Mesendoderm (in vitro differentiated cells): ENCODE results near the gene SEMA3A.

ENCODE experiments used
- DNase-seq: peaks from one replicate; pipeline ENCODE4 v3.0.0; 2013
- H2AK5ac ChIP-seq: 2 replicates; pipeline ENCODE4 v1.6.1; 2013; ENCODE audit warnings: low read length, inconsistent platforms
- H2BK120ac ChIP-seq: 2 replicates; pipeline ENCODE4 v1.6.1; 2013; ENCODE audit warnings: low read depth, mild to moderate bottlenecking, low read length, moderate library complexity, mixed read lengths
- H2BK15ac ChIP-seq: replicated peaks from 2 replicates; pipeline ENCODE4 v1.6.1; 2013; ENCODE audit warnings: low read depth, mild to moderate bottlenecking, moderate library complexity
- H2BK5ac ChIP-seq: 2 replicates; pipeline ENCODE4 v1.6.1; 2013; ENCODE audit warnings: low read length, inconsistent platforms
- H3K18ac ChIP-seq: 2 replicates; pipeline ENCODE4 v1.6.1; 2013; ENCODE audit warnings: mild to moderate bottlenecking, low read length, mixed read lengths
- H3K23ac ChIP-seq: one replicate; pipeline ENCODE4 v1.6.1; 2013; ENCODE audit warnings: low read length
- H3K27ac ChIP-seq: 2 replicates; pipeline ENCODE4 v1.5.1; 2013; ENCODE audit warnings: low read depth, mild to moderate bottlenecking, inconsistent platforms, low read length, moderate library complexity
- H3K27me3 ChIP-seq: 2 replicates; pipeline ENCODE4 v1.6.1; 2013; ENCODE audit warnings: low read length, control low read depth, mild to moderate bottlenecking, inconsistent platforms; ENCODE audit not compliant: insufficient read depth, poor library complexity
- H3K36me3 ChIP-seq: 2 replicates; pipeline ENCODE4 v1.6.1; 2013; ENCODE audit warnings: low read length, inconsistent platforms; ENCODE audit not compliant: control insufficient read depth, insufficient read depth
- H3K4ac ChIP-seq: one replicate; pipeline ENCODE4 v1.6.1; 2013; ENCODE audit warnings: low read depth, mild to moderate bottlenecking, low read length, moderate library complexity
- H3K4me1 ChIP-seq: 2 replicates; pipeline ENCODE4 v1.6.1; 2013; ENCODE audit warnings: low read depth, low read length, inconsistent platforms; ENCODE audit not compliant: control insufficient read depth
- H3K4me2 ChIP-seq: 2 replicates; pipeline ENCODE4 v1.6.1; 2013; ENCODE audit warnings: low read length
- H3K4me3 ChIP-seq: 2 replicates; pipeline ENCODE4 v1.5.1; 2013; ENCODE audit warnings: mild to moderate bottlenecking, low read length
- H3K56ac ChIP-seq: one replicate; pipeline ENCODE4 v1.6.1; 2013; ENCODE audit warnings: low read length
- H3K79me1 ChIP-seq: 2 replicates; pipeline ENCODE4 v1.6.1; 2013; ENCODE audit warnings: low read length, inconsistent platforms
- H3K79me2 ChIP-seq: 2 replicates; pipeline ENCODE4 v1.6.1; 2013; ENCODE audit warnings: mild to moderate bottlenecking, low read length; ENCODE audit not compliant: control insufficient read depth, insufficient read depth
- H3K9ac ChIP-seq: 2 replicates; pipeline ENCODE4 v1.6.1; 2013; ENCODE audit warnings: low read length, inconsistent platforms
- H4K5ac ChIP-seq: one replicate; pipeline ENCODE4 v1.6.1; 2013; ENCODE audit warnings: low read length
- H4K8ac ChIP-seq: one replicate; pipeline ENCODE4 v1.6.1; 2013; ENCODE audit warnings: low read depth, mild to moderate bottlenecking, control low read depth, low read length, moderate library complexity
- WGBS: extraction: QIAGEN DNeasy Blood & Tissue Kit; methylation state at CpG from one replicate; pipeline ENCODE4 v1.1.7; 2013; ENCODE audit warnings: low lambda C conversion rate, missing lambda C conversion rate; ENCODE audit not compliant: insufficient coverage; ENCODE audit errors: extremely low coverage; 5-methylcytosine and 5-hydroxymethylcytosine counted together

Gene SEMA3A

DNA sequence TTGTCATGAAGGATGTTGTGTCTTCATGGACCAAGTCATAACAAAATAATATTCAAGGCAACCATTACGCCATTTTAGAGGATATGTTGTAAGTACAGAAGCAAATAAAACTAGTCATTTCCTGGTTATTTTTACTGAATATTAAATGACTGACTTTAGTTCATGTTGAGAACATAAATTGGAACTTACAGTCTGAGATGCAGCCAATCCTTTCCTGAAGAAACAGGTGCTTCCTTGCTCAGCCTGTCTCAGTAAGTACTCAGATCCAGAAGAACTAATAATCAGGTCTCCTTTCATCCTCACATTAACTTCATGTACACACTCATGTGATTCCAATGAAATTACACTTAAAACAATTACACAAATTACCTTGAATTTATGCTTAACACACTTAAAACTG lies 12.3 kb downstream of the SEMA3A start:
- Histone ChIP-seq H3K4me1 (no peaks in the 10 kb centered on the region), H3K23ac (no peak overlapping the region), H3K36me3 (no peaks in the 10 kb centered on the region), H3K27me3 (no peaks in the 10 kb centered on the region), H4K5ac (no peak overlapping the region), H3K18ac (no peak overlapping the region), H3K79me1 (no peaks in the 10 kb centered on the region), H3K4me3 (no peak overlapping the region), H3K56ac (no peak overlapping the region), H3K4me2 (no peak overlapping the region), H3K27ac (no peak overlapping the region), H2BK120ac (no peak overlapping the region), H3K79me2 (peaks cover 4% of the 10 kb centered on the region), H2AK5ac (no peak overlapping the region), H3K9ac (no peak overlapping the region), H2BK15ac (no peak overlapping the region), H3K4ac (no peak overlapping the region), H2BK5ac (no peak overlapping the region), H4K8ac (no peak overlapping the region)
- WGBS: no CpG with 5 or more reads among the region's 1 CpG
- DNase-seq: no peak

DNA sequence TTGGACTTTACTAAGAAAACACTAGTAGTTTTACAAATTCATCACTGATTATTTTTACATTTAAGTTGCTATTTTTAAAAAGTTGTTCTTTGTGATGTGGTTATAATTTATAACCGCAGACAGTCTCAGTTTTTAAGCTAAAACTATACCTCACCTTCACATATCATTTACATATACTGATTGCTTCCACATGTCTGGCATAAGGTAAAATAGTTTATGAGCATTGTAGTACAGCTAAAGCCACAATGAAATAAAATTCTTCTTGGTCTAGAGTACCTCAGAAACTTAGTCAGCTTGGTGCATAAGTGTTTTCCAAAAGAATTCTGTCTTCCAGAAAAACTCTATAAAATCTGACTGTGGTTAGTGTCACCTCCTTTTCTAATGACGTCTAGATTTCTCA lies 13.0 kb downstream of the SEMA3A start:
- Histone ChIP-seq H3K36me3 (no peaks in the 10 kb centered on the region), H3K27ac (no peak overlapping the region), H3K79me1 (no peaks in the 10 kb centered on the region), H3K4ac (no peak overlapping the region), H4K5ac (no peak overlapping the region), H3K23ac (no peak overlapping the region), H4K8ac (no peak overlapping the region), H3K27me3 (no peaks in the 10 kb centered on the region), H2BK5ac (no peak overlapping the region), H2AK5ac (no peak overlapping the region), H2BK120ac (no peak overlapping the region), H3K4me3 (no peak overlapping the region), H3K4me2 (no peak overlapping the region), H3K56ac (no peak overlapping the region), H3K9ac (no peak overlapping the region), H3K18ac (no peak overlapping the region), H3K79me2 (peaks cover 3% of the 10 kb centered on the region), H2BK15ac (no peak overlapping the region), H3K4me1 (no peaks in the 10 kb centered on the region)
- WGBS: no CpG with 5 or more reads among the region's 2 CpGs
- no peak for DNase-seq

DNA sequence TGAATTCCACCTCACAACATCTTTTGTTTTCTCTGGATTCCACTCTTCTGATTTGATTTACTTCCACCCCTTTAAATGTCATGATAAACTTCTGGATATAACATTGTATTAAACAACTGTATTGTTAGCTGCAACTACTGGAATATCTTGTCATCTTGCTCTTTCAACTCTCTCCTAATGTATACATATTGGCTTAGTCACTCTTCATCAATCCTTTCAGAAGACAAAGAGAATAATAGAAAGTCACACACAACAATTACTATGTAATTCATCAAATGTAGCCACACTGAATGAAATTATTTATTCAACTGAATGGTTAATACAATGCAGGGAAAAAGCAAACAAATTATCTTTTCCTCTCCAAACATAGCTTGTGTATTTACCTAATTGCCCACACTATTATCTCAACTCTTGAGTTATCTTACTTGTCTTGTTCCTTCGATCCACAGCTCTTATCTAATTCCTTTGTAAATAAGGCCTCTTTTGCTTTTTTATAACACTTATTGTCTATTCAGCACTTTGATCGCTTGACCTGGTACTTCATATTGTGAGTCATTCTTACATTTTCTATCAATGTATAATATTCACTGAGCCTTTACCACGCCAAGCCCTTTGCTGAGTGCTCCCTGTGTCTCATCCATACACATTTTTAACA lies 16.7 kb downstream of the SEMA3A start:
- H3K27ac ChIP-seq: no peak overlapping the region
- H3K27me3 ChIP-seq: no peaks in the 10 kb centered on the region
- H3K4me2 ChIP-seq: no peak overlapping the region
- WGBS: no CpG with 5 or more reads among the region's 3 CpGs
- no peak overlapping the region for H3K18ac ChIP-seq
- H2BK15ac ChIP-seq: no peak overlapping the region
- H3K4me1 ChIP-seq: no peaks in the 10 kb centered on the region
- H3K79me1 ChIP-seq: no peaks in the 10 kb centered on the region
- H4K5ac ChIP-seq: no peak overlapping the region
- H3K79me2 ChIP-seq: peaks cover 7% of the 10 kb centered on the region
- peak; percentile 69 for DNase-seq
- no peak overlapping the region for H3K23ac ChIP-seq
- H3K9ac ChIP-seq: no peak overlapping the region
- H3K4ac ChIP-seq: no peak overlapping the region
- no peak overlapping the region for H3K4me3 ChIP-seq
- no peak overlapping the region for H4K8ac ChIP-seq
- no peak overlapping the region for H2BK120ac ChIP-seq
- no peak overlapping the region for H3K56ac ChIP-seq
- H2BK5ac ChIP-seq: no peak overlapping the region
- H3K36me3 ChIP-seq: no peaks in the 10 kb centered on the region
- no peak overlapping the region for H2AK5ac ChIP-seq

DNA sequence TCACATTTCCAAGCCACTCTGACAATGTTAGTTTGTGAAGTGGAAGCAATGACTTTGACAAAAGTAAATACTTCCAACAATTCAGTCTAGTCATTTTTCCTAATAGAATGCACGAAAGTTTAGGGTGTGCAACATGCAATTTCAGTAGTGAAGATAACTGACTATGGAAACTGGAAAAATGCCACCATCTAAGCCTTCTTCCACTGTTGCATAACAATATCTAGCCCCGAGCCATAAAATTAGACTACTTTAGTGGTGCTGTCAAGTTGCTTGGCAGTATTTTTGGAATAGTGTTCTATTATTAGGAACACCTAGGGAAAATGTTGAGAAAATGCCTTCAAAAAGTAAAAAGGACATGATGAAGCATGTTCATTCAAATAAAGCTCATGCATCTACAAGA lies 17.9 kb downstream of the SEMA3A start:
- H2BK5ac ChIP-seq: no peak overlapping the region
- no peak overlapping the region for H4K8ac ChIP-seq
- H3K9ac ChIP-seq: no peak overlapping the region
- no peak overlapping the region for H2AK5ac ChIP-seq
- no peak overlapping the region for H2BK120ac ChIP-seq
- no peaks in the 10 kb centered on the region for H3K4me1 ChIP-seq
- no peak overlapping the region for H3K18ac ChIP-seq
- DNase-seq: no peak
- no peak overlapping the region for H3K27ac ChIP-seq
- no peak overlapping the region for H3K56ac ChIP-seq
- H3K79me1 ChIP-seq: no peaks in the 10 kb centered on the region
- H3K4ac ChIP-seq: no peak overlapping the region
- H3K4me2 ChIP-seq: no peak overlapping the region
- no peak overlapping the region for H3K4me3 ChIP-seq
- WGBS: no CpG with 5 or more reads among the region's 2 CpGs
- H2BK15ac ChIP-seq: no peak overlapping the region
- H4K5ac ChIP-seq: no peak overlapping the region
- H3K27me3 ChIP-seq: no peaks in the 10 kb centered on the region
- no peaks in the 10 kb centered on the region for H3K36me3 ChIP-seq
- no peak overlapping the region for H3K23ac ChIP-seq
- peaks cover 7% of the 10 kb centered on the region for H3K79me2 ChIP-seq

DNA sequence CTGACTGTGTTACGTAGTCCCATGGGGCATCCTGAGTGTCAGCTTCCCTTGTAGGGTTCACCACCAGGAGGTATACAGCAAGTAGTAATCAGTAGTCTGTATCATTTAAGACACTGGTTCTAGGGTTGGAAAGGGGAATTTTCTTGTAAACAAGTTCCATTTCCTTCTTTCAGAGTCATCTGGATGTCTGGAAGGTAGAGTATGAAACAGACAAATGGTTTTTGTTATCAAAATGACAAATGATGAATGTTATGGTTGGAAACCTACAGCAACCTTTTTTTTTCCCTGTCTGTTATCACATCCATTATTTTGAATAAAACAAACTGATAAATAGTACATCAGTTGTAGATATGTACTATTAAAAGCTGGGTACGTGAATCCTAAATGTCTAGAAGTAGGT lies 19.1 kb downstream of the SEMA3A start:
- Histone ChIP-seq H3K56ac (no peak overlapping the region), H3K4me3 (no peak overlapping the region), H2BK5ac (no peak overlapping the region), H2AK5ac (no peak overlapping the region), H3K18ac (no peak overlapping the region), H3K36me3 (no peaks in the 10 kb centered on the region), H3K9ac (no peak overlapping the region), H2BK15ac (no peak overlapping the region), H3K4me1 (no peaks in the 10 kb centered on the region), H3K79me1 (no peaks in the 10 kb centered on the region), H3K27ac (no peak overlapping the region), H4K5ac (no peak overlapping the region), H3K23ac (no peak overlapping the region), H4K8ac (no peak overlapping the region), H3K4ac (no peak overlapping the region), H3K27me3 (no peaks in the 10 kb centered on the region), H3K79me2 (peaks cover 7% of the 10 kb centered on the region), H2BK120ac (no peak overlapping the region), H3K4me2 (no peak overlapping the region)
- WGBS: no CpG with 5 or more reads among the region's 2 CpGs
- no peak for DNase-seq

DNA sequence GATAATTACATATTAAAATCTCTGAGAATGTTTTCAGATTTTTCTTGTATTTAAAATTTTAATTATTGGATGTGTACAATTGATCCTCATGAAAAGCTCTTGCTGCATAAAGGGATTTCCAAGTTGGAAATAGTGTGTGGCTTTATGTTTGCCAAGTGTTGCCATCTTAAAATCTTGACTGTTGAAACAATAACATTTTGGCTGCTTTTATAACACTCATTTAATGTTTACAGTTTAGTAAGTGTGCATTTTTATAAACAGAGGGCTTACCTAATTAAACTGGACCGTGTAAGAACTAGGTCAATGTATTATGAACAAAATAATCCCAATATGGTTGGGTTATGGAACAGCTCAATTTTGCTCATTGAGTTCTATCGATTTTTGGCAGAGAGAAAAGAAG lies 23.9 kb downstream of the SEMA3A start:
- Histone ChIP-seq H4K8ac (no peak overlapping the region), H3K4me3 (no peak overlapping the region), H3K4ac (no peak overlapping the region), H2BK120ac (no peak overlapping the region), H4K5ac (no peak overlapping the region), H2BK5ac (no peak overlapping the region), H2AK5ac (no peak overlapping the region), H2BK15ac (no peak overlapping the region), H3K23ac (no peak overlapping the region), H3K4me1 (no peaks in the 10 kb centered on the region), H3K36me3 (no peaks in the 10 kb centered on the region), H3K79me2 (peaks cover 4% of the 10 kb centered on the region), H3K4me2 (no peak overlapping the region), H3K9ac (no peak overlapping the region), H3K18ac (no peak overlapping the region), H3K27ac (no peak overlapping the region), H3K56ac (no peak overlapping the region), H3K79me1 (no peaks in the 10 kb centered on the region), H3K27me3 (no peaks in the 10 kb centered on the region)
- WGBS: no CpG with 5 or more reads among the region's 2 CpGs
- no peak for DNase-seq
